A549 (cell line): ENCODE results near the gene LDLRAD3.

Experiments used
- BHLHE40 ChIP-seq: IDR thresholded peaks from 2 replicates; pipeline ENCODE4 v1.6.1; 2012; ENCODE audit warnings: low read depth, low read length, inconsistent platforms
- CHD2 ChIP-seq: fragments of 150-350 bp; IDR thresholded peaks from 2 replicates; pipeline ENCODE4 v1.6.1; 2014; ENCODE audit warnings: low read length; ENCODE audit not compliant: partially characterized antibody
- CTCF ChIP-seq: fragments of >200 bp; sonication (Bioruptor Twin); formaldehyde crosslinking; IDR thresholded peaks from 3 replicates; pipeline ENCODE4 v1.5.1; 2016
- E2F6 ChIP-seq: IDR thresholded peaks from 2 replicates; pipeline ENCODE4 v1.6.1; 2012; ENCODE audit warnings: low read depth, borderline replicate concordance
- MAX ChIP-seq: IDR thresholded peaks from 2 replicates; pipeline ENCODE4 v1.6.1; 2012
- POLR2A ChIP-seq: IDR thresholded peaks from 2 replicates; pipeline ENCODE4 v1.6.1; 2012; ENCODE audit warnings: mild to moderate bottlenecking, low read length
- RCOR1 ChIP-seq: fragments of 150-350 bp; IDR thresholded peaks from 2 replicates; pipeline ENCODE4 v1.6.1; 2014; ENCODE audit warnings: antibody characterized with exemption, low read length, low read depth
- REST ChIP-seq: fragments of 200-600 bp; sonication (generic); IDR thresholded peaks from 2 replicates; pipeline ENCODE4 v1.6.1; 2016; ENCODE audit warnings: antibody characterized with exemption, mild to moderate bottlenecking, moderate library complexity

- no peak for TF ChIP-seq CTCF
- TF ChIP-seq RCOR1 = no peak
- TF ChIP-seq REST = no peak
- no peak for TF ChIP-seq BHLHE40
- no peak for TF ChIP-seq POLR2A
- TF ChIP-seq E2F6 = no peak
- TF ChIP-seq MAX = no peak
- TF ChIP-seq CHD2 = no peak
Measured at GRCh38 chr11:36118084-36118483, 174.2 kb downstream of the LDLRAD3 start.
